H1 (cell line): ENCODE results near the gene TASOR2. TPM values are rescaled to one million over a fixed set of nuclear protein-coding genes. Genes with fewer than 3 reads are reported as not detected.

Source experiments
- PHF8 ChIP-seq: fragments of 200-600 bp; sonication (generic); conservative IDR thresholded peaks from 2 replicates; pipeline ENCODE4 v1.7.1; 2012; ENCODE audit warnings: low read depth, mild to moderate bottlenecking, inconsistent platforms, low read length, moderate library complexity
- polyA plus RNA-seq, 7 experiments: library from polyadenylated mRNA; depleted of rRNA in 3 of 7; stranded (reverse) in 5 of 7; unstranded in 2 of 7; fragments of >200 nt in 5 of 7; fragments of 200-250 nt in 2 of 7; gene quantifications; 1 replicate in 5 of 7; 2 replicates in 1 of 7; 4 replicates in 1 of 7; pipeline versions ENCODE4 v1.2.1 to v1.2.3, GENCODE V29; 2011 to 2013; ENCODE audit warnings: missing spikeins in 2 of 7, mixed read lengths in 2 of 7
- total RNA-seq: library from RNA; stranded (reverse); fragmentation: NEBNext Ultra II Directional; extraction: Animal tissue kit (Norgen Biotek cat#: 25700); gene quantifications from 2 replicates; pipeline ENCODE4 v1.2.1, GENCODE V29; 2021

TASOR2 gene
- total and polyA plus RNA-seq, 2 of the 8 experiments (the other 6 are each of a cell fraction or from before 2014, with no cell fraction given), result 13.1 to 74.9 TPM

DNA sequence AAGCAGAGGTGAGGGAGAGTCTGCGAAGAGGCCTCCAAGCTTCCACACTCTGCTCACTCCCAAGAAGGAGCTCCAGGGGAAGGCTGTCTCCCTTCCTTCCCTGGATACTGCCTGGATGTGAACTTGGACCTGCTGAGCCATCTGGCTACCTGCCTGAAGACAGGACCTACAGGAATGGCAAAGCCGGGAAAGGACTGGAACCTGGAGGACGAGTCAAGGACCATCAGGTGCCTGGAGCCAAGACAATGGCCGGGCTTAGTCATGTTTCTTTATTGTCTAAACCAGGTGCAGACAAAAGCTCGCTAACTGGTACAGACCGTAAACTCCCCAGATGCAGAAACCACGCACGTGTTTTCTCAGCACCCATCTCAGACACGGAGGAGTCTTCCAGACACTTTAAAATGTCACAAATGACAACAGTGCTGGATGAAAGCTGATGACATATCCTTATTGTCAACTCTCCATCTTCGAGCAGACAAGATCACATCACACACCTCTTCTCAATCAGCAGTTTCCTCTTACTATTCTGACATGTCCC lies 30.4 kb upstream of the TASOR2 start (continued):
- no peak for TF ChIP-seq PHF8
